GM12874 (cell line): ENCODE data around the gene LAMA5.

Experiments
- CTCF ChIP-seq: IDR thresholded peaks from 2 replicates; pipeline ENCODE4 v1.5.1; 2011; ENCODE audit warnings: low read depth, mild to moderate bottlenecking, control low read depth, low read length, moderate library complexity; ENCODE audit not compliant: insufficient read depth

The LAMA5 gene

DNA sequence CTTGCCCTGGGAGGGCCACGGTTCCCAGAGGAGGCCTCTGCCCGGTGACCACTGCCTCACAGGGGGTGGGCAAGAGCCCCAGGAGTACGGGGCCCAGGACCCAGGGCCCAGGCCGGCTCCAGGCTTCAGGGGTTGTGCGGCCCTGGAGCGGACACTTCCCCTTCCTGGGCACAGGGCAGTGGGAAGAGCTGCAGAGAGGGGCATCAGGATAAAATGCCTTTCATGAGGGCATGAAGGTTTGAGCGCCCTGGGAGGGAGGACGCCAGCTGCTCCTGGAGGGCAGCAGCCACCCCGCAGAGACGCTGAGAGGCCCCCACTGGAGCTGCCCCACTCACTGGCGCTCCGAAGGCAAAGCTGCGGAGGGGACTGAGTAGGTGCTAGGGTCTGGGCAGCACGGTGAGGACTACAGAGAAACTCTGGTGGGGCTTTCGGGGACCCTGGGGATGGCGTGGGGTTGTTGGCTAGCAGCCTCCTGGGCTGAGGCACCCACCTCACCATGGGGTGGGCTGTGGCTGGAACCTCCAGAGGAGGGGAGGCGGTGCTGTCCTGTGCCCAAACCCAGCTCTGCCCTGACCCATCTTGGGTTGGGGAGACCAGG, 10.4 kb downstream of the LAMA5 start:
- no peak for TF ChIP-seq CTCF

DNA sequence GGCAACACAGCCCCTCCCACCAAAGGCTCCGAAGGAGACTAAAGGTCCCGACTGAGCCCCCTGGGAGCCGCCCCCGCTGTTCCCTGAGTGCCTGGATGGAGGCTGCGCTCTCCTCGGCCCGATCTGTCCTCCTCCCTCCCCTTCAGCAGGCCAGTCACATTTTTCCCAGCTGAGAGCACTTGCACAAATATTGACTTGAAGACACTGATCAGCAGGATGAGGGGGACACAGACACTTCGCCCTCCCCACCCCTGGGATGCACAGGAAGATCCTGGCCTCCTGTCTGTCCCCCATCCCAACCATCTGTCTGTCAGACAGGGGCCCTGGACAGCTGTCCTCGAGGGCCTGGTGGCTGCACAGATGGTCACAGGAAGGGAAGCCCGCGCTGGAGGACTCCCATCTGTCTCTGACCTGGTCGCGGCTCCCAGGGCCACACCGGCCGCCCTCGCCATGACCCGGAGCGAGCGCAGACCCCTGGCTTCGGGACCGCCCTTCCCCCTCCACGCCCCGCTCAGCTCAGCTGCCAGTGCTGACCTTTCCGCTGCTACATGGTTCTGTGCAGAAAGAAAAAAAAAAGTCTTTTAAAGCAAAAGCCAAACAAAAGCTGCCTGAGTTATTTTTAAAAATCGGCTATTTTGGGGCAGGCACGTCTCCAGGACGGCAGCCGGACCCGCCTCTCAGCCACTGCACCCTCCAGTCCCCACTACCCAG, 11.1 kb downstream of the LAMA5 start:
- TF ChIP-seq CTCF, result no peak

- TF ChIP-seq CTCF, result no peak
Observed at GRCh38 chr20:62355516-62355877, 11.6 kb downstream of the LAMA5 start.

GRCh38 chr20:62354811-62355341, 12.2 kb downstream of the LAMA5 start:
- no peak for TF ChIP-seq CTCF

- no peak for TF ChIP-seq CTCF
Observed at GRCh38 chr20:62354031-62354808, 12.9 kb downstream of the LAMA5 start.

- no peak for TF ChIP-seq CTCF
Observed at GRCh38 chr20:62353289-62354030, 13.7 kb downstream of the LAMA5 start.
